ENCODE results near the gene C2CD2.
"Not testable (repeated sequence)": the region's sequence is repeated elsewhere in the genome, so short reads cannot be mapped to it uniquely, and the experiment has no call there.

C2CD2 gene

GRCh38 chr21:41956926-41957729 lies 3.3 kb upstream of the C2CD2 start:
- no peak for DNase-seq

GRCh38 chr21:41955516-41955915 lies 1.7 kb upstream of the C2CD2 start:
- DNase-seq = no peak

- DNase-seq = no peak
These were observed 1.1 kb upstream of the C2CD2 start for GRCh38 chr21:41954654-41955499.

- DNase-seq = no peak
These were observed 478 bp downstream of the C2CD2 start for GRCh38 chr21:41953249-41953830.

- no peak for DNase-seq
These were observed 1.1 kb downstream of the C2CD2 start for GRCh38 chr21:41952568-41953248.

GRCh38 chr21:41951876-41952567 lies 1.8 kb downstream of the C2CD2 start:
- DNase-seq = no peak

GRCh38 chr21:41950941-41951351 lies 2.9 kb downstream of the C2CD2 start:
- no peak for DNase-seq

- DNase-seq = not testable (repeated sequence)
These were observed 4.2 kb downstream of the C2CD2 start for GRCh38 chr21:41949631-41950030.

GRCh38 chr21:41948901-41949300 lies 4.9 kb downstream of the C2CD2 start:
- DNase-seq = no peak

- DNase-seq = peak; percentile 29
These were observed 5.5 kb downstream of the C2CD2 start for GRCh38 chr21:41948078-41948895.

- DNase-seq = no peak
These were observed 7.8 kb downstream of the C2CD2 start for GRCh38 chr21:41945982-41946381.

- no peak for DNase-seq
These were observed 10.0 kb downstream of the C2CD2 start for GRCh38 chr21:41943851-41944250.

- no peak for DNase-seq
These were observed 11.4 kb downstream of the C2CD2 start for GRCh38 chr21:41942457-41942856.

- no peak for DNase-seq
These were observed 11.9 kb downstream of the C2CD2 start for GRCh38 chr21:41941941-41942340.

- no peak for DNase-seq
These were observed 13.4 kb downstream of the C2CD2 start for GRCh38 chr21:41940431-41940830.

- DNase-seq = no peak
These were observed 14.4 kb downstream of the C2CD2 start for GRCh38 chr21:41939391-41939790.

- DNase-seq = no peak
These were observed 20.3 kb downstream of the C2CD2 start for GRCh38 chr21:41933313-41934079.

GRCh38 chr21:41932576-41933312 lies 21.1 kb downstream of the C2CD2 start:
- DNase-seq = no peak

GRCh38 chr21:41932191-41932575 lies 21.6 kb downstream of the C2CD2 start:
- DNase-seq = no peak

- DNase-seq = no peak
These were observed 22.8 kb downstream of the C2CD2 start for GRCh38 chr21:41931041-41931451.
